Osteoblast (primary cell): ENCODE results near the gene RNF186. TPM values are rescaled to one million over a fixed set of nuclear protein-coding genes. Genes with fewer than 3 reads are reported as not detected.

Experiments
- DNase-seq: peaks from one replicate; pipeline ENCODE4 v3.0.0; 2011; ENCODE audit warnings: low spot score, mixed read lengths; ENCODE audit not compliant: insufficient read length; ENCODE audit errors: missing footprints
- H2AFZ ChIP-seq: 2 replicates; pipeline ENCODE4 v1.6.0; 2011; ENCODE audit warnings: mild to moderate bottlenecking, low read length
- H3K27ac ChIP-seq: 2 replicates; pipeline ENCODE4 v1.5.1; 2011; ENCODE audit warnings: mild to moderate bottlenecking, low read depth, low read length, moderate library complexity
- H3K27me3 ChIP-seq: 2 replicates; pipeline ENCODE4 v1.6.0; 2012; ENCODE audit warnings: mild to moderate bottlenecking, control low read depth, inconsistent platforms, low read length, moderate library complexity; ENCODE audit not compliant: insufficient read depth
- H3K36me3 ChIP-seq: 2 replicates; pipeline ENCODE4 v1.5.1; 2011; ENCODE audit warnings: mild to moderate bottlenecking, low read length, control low read depth, moderate library complexity; ENCODE audit not compliant: insufficient read depth
- H3K4me1 ChIP-seq: 2 replicates; pipeline ENCODE4 v1.5.1; 2011; ENCODE audit warnings: mild to moderate bottlenecking, low read length, control low read depth, moderate library complexity; ENCODE audit not compliant: insufficient read depth
- H3K4me2 ChIP-seq: 2 replicates; pipeline ENCODE4 v1.6.0; 2011; ENCODE audit warnings: mild to moderate bottlenecking, low read length; ENCODE audit not compliant: insufficient read depth
- H3K4me3 ChIP-seq: fragments of 200-600 bp; sonication (generic); 3 replicates; pipeline ENCODE4 v1.5.1; 2012; ENCODE audit warnings: mild to moderate bottlenecking, low read length, inconsistent platforms; ENCODE audit not compliant: insufficient read depth
- H3K79me2 ChIP-seq: 2 replicates; pipeline ENCODE4 v1.6.0; 2012; ENCODE audit warnings: mild to moderate bottlenecking, low read length, control low read depth, inconsistent platforms; ENCODE audit not compliant: insufficient read depth
- H3K9me3 ChIP-seq: 2 replicates; pipeline ENCODE4 v1.5.1; 2011; ENCODE audit warnings: low read depth, low read length, control low read depth
- H4K20me1 ChIP-seq: 2 replicates; pipeline ENCODE4 v1.6.0; 2012; ENCODE audit warnings: mild to moderate bottlenecking, low read length, control low read depth; ENCODE audit not compliant: insufficient read depth
- CTCF ChIP-seq: IDR thresholded peaks from 2 replicates; pipeline ENCODE4 v1.5.1; 2011; ENCODE audit warnings: mild to moderate bottlenecking, low read depth, low read length, moderate library complexity; ENCODE audit errors: extremely low read depth
- total RNA-seq: library from RNA; depleted of rRNA; stranded (reverse); fragments of >200 nt; gene quantifications from 2 replicates; pipeline ENCODE4 v1.2.3, GENCODE V29; 2012

Gene RNF186
- total RNA-seq, 1 donor: not detected

GRCh38 chr1:19809044-19809750, 5.9 kb downstream of the RNF186 start:
- Histone ChIP-seq H3K4me1 (no peaks in the 10 kb centered on the region), H3K79me2 (no peaks in the 10 kb centered on the region), H4K20me1 (no peaks in the 10 kb centered on the region), H3K9me3 (no peaks in the 10 kb centered on the region), H3K4me3 (no peak overlapping the region), H3K36me3 (no peaks in the 10 kb centered on the region), H3K27ac (no peak overlapping the region), H2AFZ (no peak overlapping the region), H3K27me3 (no peaks in the 10 kb centered on the region), H3K4me2 (no peak overlapping the region)
- TF ChIP-seq CTCF: no peak
- DNase-seq: no peak

GRCh38 chr1:19808351-19808750, 6.7 kb downstream of the RNF186 start:
- H4K20me1 ChIP-seq: no peaks in the 10 kb centered on the region
- no peaks in the 10 kb centered on the region for H3K9me3 ChIP-seq
- no peak for DNase-seq
- H3K36me3 ChIP-seq: no peaks in the 10 kb centered on the region
- no peak overlapping the region for H3K4me3 ChIP-seq
- no peaks in the 10 kb centered on the region for H3K79me2 ChIP-seq
- H3K27me3 ChIP-seq: no peaks in the 10 kb centered on the region
- no peak overlapping the region for H3K27ac ChIP-seq
- no peak for TF ChIP-seq CTCF
- H2AFZ ChIP-seq: no peak overlapping the region
- H3K4me2 ChIP-seq: no peak overlapping the region
- no peaks in the 10 kb centered on the region for H3K4me1 ChIP-seq

- peaks cover 14% of the 10 kb centered on the region for H3K4me1 ChIP-seq
- H3K4me3 ChIP-seq: no peak overlapping the region
- no peaks in the 10 kb centered on the region for H4K20me1 ChIP-seq
- no peaks in the 10 kb centered on the region for H3K9me3 ChIP-seq
- no peak overlapping the region for H2AFZ ChIP-seq
- no peaks in the 10 kb centered on the region for H3K36me3 ChIP-seq
- no peaks in the 10 kb centered on the region for H3K79me2 ChIP-seq
- H3K4me2 ChIP-seq: no peak overlapping the region
- H3K27me3 ChIP-seq: no peaks in the 10 kb centered on the region
- H3K27ac ChIP-seq: no peak overlapping the region
- DNase-seq: peak; percentile 53
- no peak for TF ChIP-seq CTCF
Measured at GRCh38 chr1:19804831-19805251, 10.2 kb downstream of the RNF186 start.

- Histone ChIP-seq H3K27me3 (no peaks in the 10 kb centered on the region), H3K4me1 (peaks cover 29% of the 10 kb centered on the region), H2AFZ (no peak overlapping the region), H3K9me3 (no peaks in the 10 kb centered on the region), H3K4me3 (no peak overlapping the region), H3K79me2 (no peaks in the 10 kb centered on the region), H3K4me2 (no peak overlapping the region), H3K27ac (no peak overlapping the region), H3K36me3 (no peaks in the 10 kb centered on the region), H4K20me1 (no peaks in the 10 kb centered on the region)
- TF ChIP-seq CTCF: no peak
- no peak for DNase-seq
Measured at GRCh38 chr1:19802269-19802668, 12.8 kb downstream of the RNF186 start.
